ENCODE data around the gene LCE2D. TPM values are rescaled to one million over a fixed set of nuclear protein-coding genes. Genes with fewer than 3 reads are reported as not detected.

LCE2D gene, protein sequence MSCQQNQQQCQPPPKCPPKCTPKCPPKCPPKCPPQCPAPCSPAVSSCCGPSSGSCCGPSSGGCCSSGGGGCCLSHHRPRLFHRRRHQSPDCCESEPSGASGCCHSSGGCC
- total RNA-seq (2021) = not detected in 2 replicates
- long read RNA-seq = 0 reads

DNA sequence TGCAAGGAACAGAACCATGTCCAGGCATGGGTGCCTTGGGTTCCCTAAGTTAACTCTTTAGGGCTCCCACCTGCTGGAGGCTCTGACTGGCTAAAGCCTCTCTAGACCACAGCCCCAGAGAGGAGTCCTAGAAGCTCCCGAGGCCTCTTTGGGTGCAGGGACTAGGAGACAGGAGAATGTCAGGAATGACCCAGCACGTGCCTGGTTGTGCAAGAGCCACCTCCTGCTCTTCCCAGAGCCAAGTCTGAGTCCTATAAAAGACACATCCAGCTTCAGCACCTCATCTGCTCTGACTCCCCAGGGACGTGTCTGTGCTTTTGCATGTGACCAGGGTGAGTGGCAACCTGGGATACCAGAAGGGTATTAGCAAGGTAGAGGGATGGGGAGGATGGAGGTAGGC lies at the start of gene LCE2D:
TSS of gene LCE2D (plus strand) at position 283 of the 400 bp plus-strand sequence. CDS start 726 bp downstream, outside the sequence.
- Histone ChIP-seq H4K20me1 (ENCODE audit: control insufficient read depth, insufficient read depth, insufficient read length) (no peaks in the 10 kb centered on the region), H4K91ac (ENCODE audit: insufficient read length, low read depth, low read length) (no peak within 1 kb of the TSS), H4K8ac (replicated peaks; ENCODE audit: insufficient read length, low read depth, low read length) (no peak within 1 kb of the TSS), H3K56ac (ENCODE audit: insufficient read length, low read depth, low read length) (no peak within 1 kb of the TSS), H2AK5ac (ENCODE audit: insufficient read length, low read length) (no peak within 1 kb of the TSS), H3K9me3 (ENCODE audit: control insufficient read depth, low read depth, low read length) (peaks cover 91% of the 10 kb centered on the region), H4K5ac (ENCODE audit: insufficient read length, low read depth, low read length) (no peak within 1 kb of the TSS), H2AFZ (ENCODE audit: low read length) (no peak within 1 kb of the TSS), H3K23ac (ENCODE audit: insufficient read length, low read depth, low read length) (no peak within 1 kb of the TSS), H3K23me2 (ENCODE audit: insufficient read length, low read depth, low read length, poor library complexity, severe bottlenecking) (no peaks in the 10 kb centered on the region), H3K14ac (ENCODE audit: insufficient read depth, low read length) (no peak within 1 kb of the TSS), H3T11ph (ENCODE audit: low read length) (no peak within 1 kb of the TSS), H2BK15ac (ENCODE audit: low read depth, low read length) (no peak within 1 kb of the TSS), H3K9ac (ENCODE audit: extremely low read depth, insufficient read length, low read length) (no peak within 1 kb of the TSS), H2BK5ac (ENCODE audit: insufficient read length, low read length) (no peak within 1 kb of the TSS), H3K4me1 (ENCODE audit: insufficient read depth, low read length) (no peaks in the 10 kb centered on the region), H3K4me2 (ENCODE audit: insufficient read depth, insufficient read length, low read length) (no peak within 1 kb of the TSS), H2BK12ac (ENCODE audit: insufficient read length, low read depth, low read length) (no peak within 1 kb of the TSS), H2BK20ac (ENCODE audit: low read depth, low read length, poor library complexity, severe bottlenecking) (no peak within 1 kb of the TSS), H3K18ac (ENCODE audit: insufficient read length, low read depth, low read length) (no peak within 1 kb of the TSS), H3K79me1 (ENCODE audit: insufficient read depth, low read depth, low read length, poor library complexity, severe bottlenecking) (no peaks in the 10 kb centered on the region), H3K4ac (ENCODE audit: low read depth, low read length) (no peak within 1 kb of the TSS), H3K27me3 (ENCODE audit: insufficient read depth, low read length) (no peaks in the 10 kb centered on the region), H3K27ac (ENCODE audit: insufficient read length, low read depth, low read length) (no peak within 1 kb of the TSS), H2BK120ac (ENCODE audit: low read depth, low read length, poor library complexity, severe bottlenecking) (no peak within 1 kb of the TSS), H3K79me2 (ENCODE audit: insufficient read depth, low read length) (no peaks in the 10 kb centered on the region)
- Mint-ChIP-seq H3K4me1 (no peaks in the 10 kb centered on the region), H3K27ac (no peak within 1 kb of the TSS), H3K36me3 (ENCODE audit: insufficient read depth in 1 of 3, low read depth in 3 of 3) (peaks cover 0 to 23% (median 10%) of the 10 kb centered on the region in 3 experiments; a peak in 6 of 7 replicates), H3K27me3 (ENCODE audit: low read depth) (no peaks in the 10 kb centered on the region; the same call in none of the 2 replicates), H3K4me3 (no peak within 1 kb of the TSS), H3K9me3 (peaks cover 95 to 98% of the 10 kb centered on the region in 2 experiments)
- DNase-seq = no peak
- TF ChIP-seq, protein P1, sequence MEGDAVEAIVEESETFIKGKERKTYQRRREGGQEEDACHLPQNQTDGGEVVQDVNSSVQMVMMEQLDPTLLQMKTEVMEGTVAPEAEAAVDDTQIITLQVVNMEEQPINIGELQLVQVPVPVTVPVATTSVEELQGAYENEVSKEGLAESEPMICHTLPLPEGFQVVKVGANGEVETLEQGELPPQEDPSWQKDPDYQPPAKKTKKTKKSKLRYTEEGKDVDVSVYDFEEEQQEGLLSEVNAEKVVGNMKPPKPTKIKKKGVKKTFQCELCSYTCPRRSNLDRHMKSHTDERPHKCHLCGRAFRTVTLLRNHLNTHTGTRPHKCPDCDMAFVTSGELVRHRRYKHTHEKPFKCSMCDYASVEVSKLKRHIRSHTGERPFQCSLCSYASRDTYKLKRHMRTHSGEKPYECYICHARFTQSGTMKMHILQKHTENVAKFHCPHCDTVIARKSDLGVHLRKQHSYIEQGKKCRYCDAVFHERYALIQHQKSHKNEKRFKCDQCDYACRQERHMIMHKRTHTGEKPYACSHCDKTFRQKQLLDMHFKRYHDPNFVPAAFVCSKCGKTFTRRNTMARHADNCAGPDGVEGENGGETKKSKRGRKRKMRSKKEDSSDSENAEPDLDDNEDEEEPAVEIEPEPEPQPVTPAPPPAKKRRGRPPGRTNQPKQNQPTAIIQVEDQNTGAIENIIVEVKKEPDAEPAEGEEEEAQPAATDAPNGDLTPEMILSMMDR (conservative IDR thresholded peaks at IDR 0.05) = no peak
- no CpG with 5 or more reads among the region's 3 CpGs for whole genome bisulfite sequencing (ENCODE audit: extremely low coverage, insufficient read length, low lambda C conversion rate)

Data from H9 (cell line).